Coronary artery (tissue), 2 donors: Measurements from ENCODE around the gene C1orf141.

Experiments
- DNase-seq: peaks from one replicate; pipeline ENCODE4 v3.0.0-alpha.2; 2017; ENCODE audit warnings: low spot score
- H3K27ac ChIP-seq, 2 donors: fragments of 200-600 bp; sonication (generic); one replicate each; pipeline ENCODE4 v1.5.1; 2016 to 2019
- H3K4me3 ChIP-seq: fragments of 200-600 bp; sonication (generic); 2 replicates; pipeline ENCODE4 v1.5.1; 2016; ENCODE audit warnings: mild to moderate bottlenecking, moderate library complexity
- TF ChIP-seq, protein P1 (sequence below): fragments of 200-600 bp; sonication (generic); IDR thresholded peaks from one replicate; pipeline ENCODE4 v1.5.1; 2019; ENCODE audit warnings: antibody characterized with exemption

Gene C1orf141

DNA sequence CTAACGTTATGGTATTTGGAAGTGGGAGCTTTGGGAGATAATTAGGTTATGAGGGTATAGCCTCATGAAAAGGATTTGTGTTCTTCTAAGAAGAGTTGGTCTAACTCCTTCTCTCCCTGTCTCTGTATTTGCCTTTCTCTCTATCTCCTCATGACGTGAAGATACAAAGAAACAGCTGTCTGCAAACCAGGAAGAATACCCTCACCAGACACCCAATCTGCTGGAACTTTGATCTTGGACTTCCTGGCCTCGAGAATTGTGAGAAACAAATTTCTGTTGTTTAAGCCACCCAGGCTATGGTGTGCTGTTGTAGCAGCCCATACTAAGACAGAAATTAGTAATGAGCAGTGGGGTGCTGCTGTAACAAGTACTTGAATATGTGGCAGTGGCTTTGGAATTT lies 16.1 kb downstream of the C1orf141 start:
- Histone ChIP-seq H3K27ac (no peak overlapping the region), H3K4me3 (no peak overlapping the region)
- TF ChIP-seq, protein P1, sequence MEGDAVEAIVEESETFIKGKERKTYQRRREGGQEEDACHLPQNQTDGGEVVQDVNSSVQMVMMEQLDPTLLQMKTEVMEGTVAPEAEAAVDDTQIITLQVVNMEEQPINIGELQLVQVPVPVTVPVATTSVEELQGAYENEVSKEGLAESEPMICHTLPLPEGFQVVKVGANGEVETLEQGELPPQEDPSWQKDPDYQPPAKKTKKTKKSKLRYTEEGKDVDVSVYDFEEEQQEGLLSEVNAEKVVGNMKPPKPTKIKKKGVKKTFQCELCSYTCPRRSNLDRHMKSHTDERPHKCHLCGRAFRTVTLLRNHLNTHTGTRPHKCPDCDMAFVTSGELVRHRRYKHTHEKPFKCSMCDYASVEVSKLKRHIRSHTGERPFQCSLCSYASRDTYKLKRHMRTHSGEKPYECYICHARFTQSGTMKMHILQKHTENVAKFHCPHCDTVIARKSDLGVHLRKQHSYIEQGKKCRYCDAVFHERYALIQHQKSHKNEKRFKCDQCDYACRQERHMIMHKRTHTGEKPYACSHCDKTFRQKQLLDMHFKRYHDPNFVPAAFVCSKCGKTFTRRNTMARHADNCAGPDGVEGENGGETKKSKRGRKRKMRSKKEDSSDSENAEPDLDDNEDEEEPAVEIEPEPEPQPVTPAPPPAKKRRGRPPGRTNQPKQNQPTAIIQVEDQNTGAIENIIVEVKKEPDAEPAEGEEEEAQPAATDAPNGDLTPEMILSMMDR: no peak
- DNase-seq: no peak

DNA sequence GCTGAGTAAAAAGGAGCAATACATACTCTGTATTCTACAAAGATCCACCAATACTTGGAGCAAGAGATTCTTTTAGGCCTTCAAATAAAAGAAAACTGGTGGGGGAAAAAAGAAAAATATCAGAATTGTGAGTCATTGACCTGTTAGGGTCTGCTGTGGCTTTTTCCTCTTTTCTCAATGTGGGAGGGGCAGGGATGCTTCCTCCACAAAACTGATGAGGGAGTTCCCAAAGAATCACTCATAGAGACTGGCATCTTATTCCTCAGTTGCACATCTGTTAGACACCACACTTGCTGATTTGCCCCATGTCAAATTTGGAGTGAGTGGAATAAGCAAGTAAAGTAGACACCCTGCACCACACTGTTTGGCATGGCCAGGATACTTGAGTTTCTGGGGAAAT lies 16.6 kb downstream of the C1orf141 start:
- DNase-seq: no peak
- TF ChIP-seq, protein P1: no peak
- Histone ChIP-seq H3K4me3 (no peak overlapping the region), H3K27ac (no peak overlapping the region)

DNA sequence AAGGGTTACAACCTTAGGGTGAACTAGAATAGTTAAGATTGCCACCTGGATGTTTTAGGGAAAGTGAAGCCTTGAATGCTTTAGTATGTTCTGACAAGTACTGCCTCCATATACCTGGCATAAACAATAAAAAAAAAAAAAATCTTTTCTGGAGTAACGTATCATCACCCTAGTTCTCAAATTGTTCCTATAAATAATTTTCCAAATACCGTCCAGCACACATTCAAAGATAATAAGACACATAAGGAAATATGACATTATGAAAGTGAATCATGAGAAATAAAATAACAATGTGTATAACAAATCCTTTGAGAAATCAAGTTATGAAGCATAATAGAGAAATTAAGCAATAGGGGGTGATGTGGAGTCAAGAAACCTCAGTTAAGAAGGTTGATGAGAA lies 20.6 kb downstream of the C1orf141 start:
- no peak overlapping the region for H3K4me3 ChIP-seq
- DNase-seq: no peak
- TF ChIP-seq, protein P1: no peak
- no peak overlapping the region for H3K27ac ChIP-seq

DNA sequence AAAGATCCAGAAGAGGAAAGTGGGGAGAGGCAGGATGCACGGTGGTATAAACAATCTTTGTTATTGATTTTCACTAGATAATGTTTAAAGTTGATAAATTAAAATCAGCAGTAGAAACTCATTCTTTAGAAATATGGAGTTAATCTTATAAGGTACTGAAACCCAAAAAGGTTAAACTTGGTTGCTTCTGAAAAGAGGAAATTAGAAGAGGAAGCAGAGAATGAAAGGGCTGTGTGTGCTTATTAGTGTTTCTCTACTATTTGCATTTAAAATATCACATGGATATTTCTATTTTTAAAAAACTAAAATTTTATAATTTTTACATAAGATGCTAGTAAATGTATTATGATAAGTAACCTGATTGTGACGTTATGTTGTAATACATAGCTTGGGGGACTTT lies 24.4 kb downstream of the C1orf141 start:
- Histone ChIP-seq H3K27ac (no peak overlapping the region), H3K4me3 (no peak overlapping the region)
- DNase-seq: no peak
- TF ChIP-seq, protein P1: no peak

DNA sequence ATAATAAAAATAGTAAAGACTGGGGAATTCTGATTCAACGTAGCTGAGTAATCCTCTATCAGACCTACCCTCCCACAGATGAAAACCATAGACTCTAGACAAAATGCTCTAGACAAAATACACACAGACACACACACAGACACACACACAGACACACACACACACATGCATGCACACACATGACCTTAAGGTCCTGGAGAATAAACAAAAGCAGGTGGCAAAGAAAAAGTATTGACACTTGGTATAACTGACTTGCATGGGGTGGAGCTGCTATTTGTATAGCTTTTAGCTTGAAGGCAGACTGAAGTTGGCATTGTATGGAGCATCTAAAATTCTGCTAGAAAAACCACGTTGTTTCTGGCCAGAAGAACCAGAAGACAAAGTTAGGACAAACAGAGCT lies 29.3 kb downstream of the C1orf141 start:
- Histone ChIP-seq H3K27ac (no peak overlapping the region), H3K4me3 (no peak overlapping the region)
- DNase-seq: no peak
- TF ChIP-seq, protein P1: no peak

DNA sequence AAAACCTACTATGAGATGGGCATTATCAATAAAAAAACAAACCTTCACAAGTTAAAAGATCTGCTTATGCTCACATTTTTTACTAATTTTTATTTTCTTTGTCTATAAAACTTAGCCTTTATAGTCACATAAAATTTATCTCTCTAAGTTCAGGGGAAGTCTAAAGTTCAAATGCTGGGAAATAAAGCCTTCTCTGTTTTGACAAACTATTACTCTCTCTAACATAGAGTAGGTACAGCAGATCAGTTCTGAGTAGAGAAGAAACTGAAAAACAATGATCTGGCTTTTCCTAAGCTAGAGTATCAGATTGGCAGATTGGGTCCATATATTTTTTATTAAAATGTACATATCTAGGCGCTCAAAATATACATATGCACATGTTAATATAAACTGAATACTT lies 31.2 kb downstream of the C1orf141 start:
- H3K4me3 ChIP-seq: no peak overlapping the region
- TF ChIP-seq, protein P1: no peak

DNA sequence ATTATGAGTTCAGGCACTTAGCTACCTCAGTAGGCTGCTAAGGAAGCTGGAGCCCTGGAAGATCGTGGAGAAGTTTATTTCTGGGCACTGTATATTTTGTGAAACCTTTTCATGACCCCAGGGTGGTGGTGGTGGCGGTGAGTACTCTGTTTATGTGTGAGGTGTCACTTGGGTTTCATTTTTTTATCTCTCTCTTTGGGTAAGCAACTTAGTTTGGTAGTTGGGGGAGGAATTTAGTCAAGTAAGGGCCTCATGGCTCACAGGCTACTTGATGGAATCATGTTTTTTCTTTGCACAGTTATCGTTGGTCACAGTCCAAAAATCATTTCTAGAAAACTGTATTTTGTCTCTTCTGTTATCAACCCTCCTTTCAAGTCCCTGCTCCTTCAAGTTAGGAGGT lies 33.9 kb downstream of the C1orf141 start:
- no peak overlapping the region for H3K27ac ChIP-seq
- DNase-seq: no peak
- TF ChIP-seq, protein P1: no peak

More for the DNA sequence above, 31.2 kb downstream of the C1orf141 start:
- no peak overlapping the region for H3K27ac ChIP-seq
- DNase-seq: no peak

More for the DNA sequence above, 33.9 kb downstream of the C1orf141 start:
- no peak overlapping the region for H3K4me3 ChIP-seq
